HepG2 (cell line): ENCODE data around the gene SRSF10. TPM values are rescaled to one million over a fixed set of nuclear protein-coding genes. Genes with fewer than 3 reads are reported as not detected.
A peak's percentile ranks its signal among the peaks of the same experiment; 100 is the strongest.

Experiments
- CENPX ChIP-seq: sonication (generic); formaldehyde crosslinking; IDR thresholded peaks from 2 replicates; pipeline ENCODE4 v1.9.0; 2021; ENCODE audit warnings: mild to moderate bottlenecking, missing genetic modification reagents, moderate library complexity
- GLI4 ChIP-seq: sonication (generic); formaldehyde crosslinking; IDR thresholded peaks from 2 replicates; pipeline ENCODE4 v1.5.1; 2020; ENCODE audit warnings: missing genetic modification reagents, mild to moderate bottlenecking, moderate library complexity, borderline replicate concordance
- HNF1B ChIP-seq: sonication (generic); formaldehyde crosslinking; IDR thresholded peaks from 2 replicates; pipeline ENCODE4 v1.5.1; 2020; ENCODE audit warnings: mild to moderate bottlenecking, moderate library complexity, missing genetic modification reagents
- MAZ ChIP-seq, 2 experiments: sonication (generic) in 1 of 2; formaldehyde crosslinking in 1 of 2; IDR thresholded peaks; 2 replicates each; pipeline versions ENCODE4 v1.5.0 to v1.6.1; 2012 to 2020; ENCODE audit warnings: low read depth in 2 of 2, mild to moderate bottlenecking in 2 of 2, borderline replicate concordance in 1 of 2, improper control_type of control experiment in 1 of 2, low read length in 1 of 2, missing genetic modification reagents in 1 of 2, moderate library complexity in 1 of 2
- MIXL1 ChIP-seq: IDR thresholded peaks from 2 replicates; pipeline ENCODE4 v1.6.1; 2016
- NR0B2 ChIP-seq: sonication (generic); formaldehyde crosslinking; IDR thresholded peaks from 2 replicates; pipeline ENCODE4 v1.4.0; 2020; ENCODE audit warnings: mild to moderate bottlenecking, missing genetic modification reagents
- PAXIP1 ChIP-seq: sonication (generic); formaldehyde crosslinking; conservative IDR thresholded peaks from 2 replicates; pipeline ENCODE4 v1.4.0; 2020; ENCODE audit warnings: mild to moderate bottlenecking, missing genetic modification reagents, moderate library complexity
- SCMH1 ChIP-seq: sonication (generic); formaldehyde crosslinking; IDR thresholded peaks from 2 replicates; pipeline ENCODE4 v1.9.0; 2021; ENCODE audit warnings: missing genetic modification reagents, mild to moderate bottlenecking, borderline replicate concordance
- SP1 ChIP-seq, 2 experiments: fragments of 450-650 bp in 1 of 2; sonication (generic) in 1 of 2; formaldehyde crosslinking in 1 of 2; IDR thresholded peaks; 2 replicates each; pipeline versions ENCODE4 v1.4.0 to v1.6.1; 2016 to 2020; ENCODE audit warnings: missing genetic modification reagents in 1 of 2
- STAT6 ChIP-seq: sonication (generic); formaldehyde crosslinking; IDR thresholded peaks from 2 replicates; pipeline ENCODE4 v1.4.0; 2020; ENCODE audit warnings: missing genetic modification reagents, mild to moderate bottlenecking, borderline replicate concordance
- ZNF101 ChIP-seq: sonication (generic); formaldehyde crosslinking; IDR thresholded peaks from 2 replicates; pipeline ENCODE4 v1.4.0; 2020; ENCODE audit warnings: mild to moderate bottlenecking, low read depth, missing genetic modification reagents, borderline replicate concordance
- ZNF205 ChIP-seq: IDR thresholded peaks from 2 replicates; pipeline ENCODE4 v1.6.1; 2018; ENCODE audit warnings: missing biosample characterization, missing genetic modification reagents
- ZNF264 ChIP-seq: sonication (generic); formaldehyde crosslinking; IDR thresholded peaks from 2 replicates; pipeline ENCODE4 v1.4.0; 2020; ENCODE audit warnings: missing genetic modification reagents
- ZNF292 ChIP-seq: sonication (generic); formaldehyde crosslinking; IDR thresholded peaks from 2 replicates; pipeline ENCODE4 v1.8.1; 2022; ENCODE audit warnings: mild to moderate bottlenecking, low read depth, missing genetic modification reagents, borderline replicate concordance
- ZNF644 ChIP-seq: IDR thresholded peaks from 2 replicates; pipeline ENCODE4 v1.6.1; 2016; ENCODE audit warnings: low read depth
- ZNF780A ChIP-seq: sonication (generic); formaldehyde crosslinking; IDR thresholded peaks from 2 replicates; pipeline ENCODE4 v1.8.0; 2022; ENCODE audit warnings: mild to moderate bottlenecking, missing genetic modification reagents, moderate library complexity
- ZNF784 ChIP-seq: sonication (generic); formaldehyde crosslinking; IDR thresholded peaks from 2 replicates; pipeline ENCODE4 v1.5.1; 2020; ENCODE audit warnings: missing genetic modification reagents, mild to moderate bottlenecking, borderline replicate concordance
- polyA plus RNA-seq, 8 experiments: library from polyadenylated mRNA; depleted of rRNA in 3 of 8; stranded (reverse) in 7 of 8; unstranded in 1 of 8; fragments of >200 nt; fragmentation: Illumina TruSeq in 4 of 8; extraction: Trizol in 4 of 8; gene quantifications; 2 replicates each; pipeline versions ENCODE4 v1.2.1 to v1.2.3, GENCODE V29; 2011 to 2016; ENCODE audit warnings: low read depth in 4 of 8, missing spikeins in 1 of 8, mixed read lengths in 1 of 8; ENCODE audit not compliant: insufficient read depth in 1 of 8
- total RNA-seq, 5 experiments: library from RNA; depleted of rRNA; stranded (reverse); fragments of >200 nt; fragmentation: Illumina TruSeq; extraction: Trizol; gene quantifications; 2 replicates each; pipeline ENCODE4 v1.2.3, GENCODE V29; 2016; ENCODE audit warnings: low read depth in 1 of 5

Gene SRSF10
- total and polyA plus RNA-seq, 2 of the 13 experiments (the other 11 are each of a cell fraction or from before 2014, with no cell fraction given) = 126 to 186 TPM

- TF ChIP-seq NR0B2 (CRISPR knock-in tag) (no peak), GLI4 (CRISPR knock-in tag) (no peak), HNF1B (CRISPR knock-in tag) (no peak), MIXL1 (CRISPR knock-in tag) (peak; percentile 68; the same call in 1 of the 2 replicates), MAZ (IDR thresholded peaks at IDR 0.05; ENCODE audit: borderline replicate concordance, low read depth, low read length) (no peak), MAZ (CRISPR knock-in tag; IDR thresholded peaks at IDR 0.05; ENCODE audit: low read depth) (peak; percentile 16; the same call in 1 of the 2 replicates), ZNF292 (CRISPR knock-in tag) (peak; percentile 14; the same call in 1 of the 2 replicates), PAXIP1 (CRISPR knock-in tag) (peak; percentile 36), STAT6 (no peak), SCMH1 (CRISPR knock-in tag) (no peak), CENPX (no peak), ZNF101 (CRISPR knock-in tag) (no peak), ZNF264 (CRISPR knock-in tag) (0 out of 2 replicates have a peak, but pooled peaks have one; percentile 42), ZNF205 (0 out of 2 replicates have a peak, but pooled peaks have one; percentile 32), ZNF780A (CRISPR knock-in tag) (no peak), ZNF644 (CRISPR knock-in tag) (no peak), SP1 (IDR thresholded peaks at IDR 0.05) (no peak), SP1 (CRISPR knock-in tag; IDR thresholded peaks at IDR 0.05) (peak; percentile 47; the same call in 1 of the 2 replicates), ZNF784 (CRISPR knock-in tag) (0 out of 2 replicates have a peak, but pooled peaks have one; percentile 16)
Observed at GRCh38 chr1:23958810-23959460, 21.2 kb downstream of the SRSF10 start (continued).
